CD4-positive, alpha-beta memory T cell (primary cell): Measurements from ENCODE around the gene DIPK1B. TPM values are rescaled to one million over a fixed set of nuclear protein-coding genes. Genes with fewer than 3 reads are reported as not detected.

Experiments
- CTCF ChIA-PET: fragments of 350-600 bp; sonication (Branson Sonifier 250); formaldehyde crosslinking; loops from one replicate; lab custom pipeline; 2021; ENCODE audit warnings: inconsistent platforms; ENCODE audit not compliant: partially characterized antibody; lab: Charles Lee
- POLR2A ChIA-PET: fragments of 350-600 bp; sonication (Branson Sonifier 250); formaldehyde crosslinking; loops from one replicate; lab custom pipeline; 2021; ENCODE audit not compliant: partially characterized antibody; lab: Charles Lee
- DNase-seq, 5 donors: peaks; one replicate each; pipeline versions ENCODE4 v3.0.0 to v3.0.0-alpha.2; 2020 to 2022; ENCODE audit warnings: mixed read lengths in 1 of 5
- H3K27ac ChIP-seq: one replicate; pipeline ENCODE4 v1.7.0; 2013; ENCODE audit warnings: low read depth, low read length
- H3K27me3 ChIP-seq: 2 replicates; pipeline ENCODE4 v1.7.0; 2013; ENCODE audit warnings: mild to moderate bottlenecking, low read length, moderate library complexity; ENCODE audit not compliant: insufficient read depth
- H3K36me3 ChIP-seq: 2 replicates; pipeline ENCODE4 v1.7.0; 2013; ENCODE audit warnings: mild to moderate bottlenecking, low read length, moderate library complexity; ENCODE audit not compliant: insufficient read depth
- H3K4me1 ChIP-seq: 2 replicates; pipeline ENCODE4 v1.7.0; 2013; ENCODE audit warnings: mild to moderate bottlenecking, low read length, moderate library complexity; ENCODE audit not compliant: insufficient read depth
- H3K4me3 ChIP-seq, 2 donors: one replicate each; pipeline ENCODE4 v1.7.0; 2013; ENCODE audit warnings: low read length in 2 of 2, mild to moderate bottlenecking in 1 of 2
- H3K9me3 ChIP-seq, 2 donors: one replicate each; pipeline ENCODE4 v1.7.0; 2013; ENCODE audit warnings: low read length in 2 of 2, control low read depth in 1 of 2; ENCODE audit not compliant: control insufficient read depth in 1 of 2
- H3K27ac Mint-ChIP-seq, 7 donors: one replicate each; pipeline ENCODE4 v1.8.0; 2020 to 2021; ENCODE audit warnings: mixed read lengths in 7 of 7, mild to moderate bottlenecking in 6 of 7, inconsistent platforms in 3 of 7, moderate library complexity in 3 of 7
- H3K27me3 Mint-ChIP-seq, 2 donors: one replicate each; pipeline ENCODE4 v1.8.0; 2020 to 2021; ENCODE audit warnings: mixed read lengths in 2 of 2
- H3K36me3 Mint-ChIP-seq, 2 donors: one replicate each; pipeline ENCODE4 v1.8.0; 2020 to 2021; ENCODE audit warnings: mixed read lengths in 2 of 2, inconsistent platforms in 1 of 2, mild to moderate bottlenecking in 1 of 2
- H3K4me1 Mint-ChIP-seq, 4 donors: one replicate each; pipeline ENCODE4 v1.8.0; 2020 to 2021; ENCODE audit warnings: mixed read lengths in 4 of 4, mild to moderate bottlenecking in 1 of 4
- H3K4me3 Mint-ChIP-seq, 8 donors: one replicate each; pipeline ENCODE4 v1.8.0; 2020 to 2021; ENCODE audit warnings: mixed read lengths in 8 of 8, mild to moderate bottlenecking in 7 of 8, moderate library complexity in 6 of 8, inconsistent platforms in 3 of 8
- H3K9me3 Mint-ChIP-seq, 8 donors: one replicate each; pipeline ENCODE4 v1.8.0; 2020 to 2021; ENCODE audit warnings: mixed read lengths in 8 of 8, mild to moderate bottlenecking in 5 of 8, inconsistent platforms in 3 of 8, moderate library complexity in 1 of 8
- intact Hi-C: fragments of 100-400 bp; cut with micrococcal nuclease; formaldehyde crosslinking; loops from one replicate; pipeline ENCODE4 v1.15.1; 2023
- polyA plus RNA-seq, 2 donors: library from polyadenylated mRNA; unstranded; fragments of 300-500 nt; fragmentation: Illumina TruSeq; gene quantifications; one replicate each; pipeline ENCODE4 v1.2.3, GENCODE V29; 2021
- total RNA-seq, 2 experiments: library from RNA; stranded (reverse); gene quantifications; one replicate each; pipeline ENCODE4 v1.2.3, GENCODE V29; 2021

DIPK1B gene
- total and polyA plus RNA-seq, 4 experiments from 2014 or later, result not detected

DNA sequence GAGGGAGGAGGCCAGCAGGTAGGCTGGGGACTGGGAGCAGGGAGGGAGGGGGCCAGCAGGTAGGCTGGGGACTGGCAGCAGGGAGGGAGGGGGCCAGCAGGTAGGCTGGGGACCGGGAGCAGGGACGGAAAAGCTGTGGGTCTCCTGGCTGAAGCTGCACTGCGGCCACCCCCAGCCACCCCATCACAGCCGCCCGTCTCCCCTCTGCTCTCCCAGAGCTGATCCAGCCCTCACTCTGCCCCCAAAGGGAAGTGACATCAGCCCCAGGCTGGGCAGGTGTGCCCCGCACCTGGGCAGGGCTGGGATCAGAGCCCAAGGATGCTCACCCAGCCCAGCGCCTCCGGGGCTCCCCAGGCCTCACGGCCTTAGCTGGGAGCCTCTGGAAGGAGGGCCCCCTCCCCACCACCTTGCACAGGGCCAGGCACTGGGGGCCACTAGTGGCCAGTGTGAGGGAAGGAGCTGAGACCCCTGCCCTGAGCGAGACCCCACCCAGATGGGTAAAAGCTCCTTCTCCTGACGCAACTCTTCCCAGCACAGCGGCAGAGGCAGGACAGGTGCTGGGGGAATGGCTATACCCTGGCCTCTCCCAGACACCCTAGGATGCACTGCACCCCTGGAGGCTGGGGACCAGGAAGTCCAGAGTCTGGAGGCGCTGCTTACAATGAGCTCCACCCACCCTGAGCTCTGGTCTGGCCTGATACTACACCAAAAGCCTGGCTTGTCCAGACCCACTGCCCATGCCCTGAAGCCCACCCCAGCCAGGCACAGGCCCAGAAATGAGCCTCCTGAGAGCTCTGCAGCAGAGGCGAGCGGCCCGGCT is 36.7 kb upstream of the DIPK1B start:
- Mint-ChIP-seq H3K9me3 (no peaks in the 10 kb centered on the region), H3K27ac (no peak overlapping the region), H3K27me3 (no peaks in the 10 kb centered on the region), H3K4me1 (peaks cover 0 to 6% (median 0%) of the 10 kb centered on the region in 4 donors), H3K36me3 (peaks cover 0 to 5% of the 10 kb centered on the region in 2 donors), H3K4me3 (no peak overlapping the region)
- Histone ChIP-seq H3K27ac (no peak overlapping the region), H3K9me3 (no peaks in the 10 kb centered on the region), H3K36me3 (no peaks in the 10 kb centered on the region), H3K4me3 (no peak overlapping the region), H3K4me1 (no peaks in the 10 kb centered on the region), H3K27me3 (no peaks in the 10 kb centered on the region)
- ChIA-PET CTCF (interaction anchor here (1.2 kb wide), 1 partner anchor 11 kb away, joined by 3 read pairs; no protein-coding TSS in a partner anchor), POLR2A (no interaction called here)
- intact Hi-C loops, result no loop called here
- DNase-seq, result no peak

DNA sequence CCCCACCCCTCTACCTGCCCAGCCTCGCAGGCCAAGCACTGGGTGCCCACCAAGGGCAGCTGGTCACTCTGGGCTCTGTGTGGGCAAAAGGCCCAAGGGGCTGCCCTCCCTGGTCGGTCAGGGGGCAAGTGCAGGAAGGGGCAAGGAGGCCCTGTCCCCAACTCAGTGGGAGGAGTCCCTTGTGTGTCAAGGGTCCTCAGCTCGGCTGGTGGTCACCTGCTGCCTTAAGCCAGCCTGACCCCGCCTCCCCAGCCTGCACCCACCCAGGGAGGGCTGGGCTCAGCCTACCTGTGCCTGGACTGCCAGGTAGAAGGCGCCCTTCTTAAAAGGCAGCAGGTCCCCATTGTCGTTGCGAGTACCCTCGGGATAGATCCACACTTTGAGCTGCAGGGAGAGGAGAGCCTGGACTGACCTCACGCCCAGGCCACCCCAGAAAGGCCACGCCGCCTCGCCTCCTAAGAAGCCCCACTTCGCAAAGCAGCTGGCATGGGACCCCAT is 36.0 kb upstream of the DIPK1B start:
- Histone ChIP-seq H3K4me1 (no peaks in the 10 kb centered on the region), H3K4me3 (no peak overlapping the region), H3K27me3 (no peaks in the 10 kb centered on the region), H3K9me3 (no peaks in the 10 kb centered on the region), H3K36me3 (no peaks in the 10 kb centered on the region), H3K27ac (no peak overlapping the region)
- peaks cover 0 to 6% (median 0%) of the 10 kb centered on the region in 4 donors for H3K4me1 Mint-ChIP-seq
- DNase-seq, result no peak
- H3K27me3 Mint-ChIP-seq, result no peaks in the 10 kb centered on the region
- intact Hi-C loops, result no loop called here
- no peak overlapping the region for H3K27ac Mint-ChIP-seq
- peaks cover 0 to 5% of the 10 kb centered on the region in 2 donors for H3K36me3 Mint-ChIP-seq
- CTCF ChIA-PET, result interaction anchor here (1.2 kb wide), 1 partner anchor 12 kb away, joined by 3 read pairs; no protein-coding TSS in a partner anchor
- POLR2A ChIA-PET, result no interaction called here
- H3K4me3 Mint-ChIP-seq, result no peak overlapping the region
- H3K9me3 Mint-ChIP-seq, result no peaks in the 10 kb centered on the region

DNA sequence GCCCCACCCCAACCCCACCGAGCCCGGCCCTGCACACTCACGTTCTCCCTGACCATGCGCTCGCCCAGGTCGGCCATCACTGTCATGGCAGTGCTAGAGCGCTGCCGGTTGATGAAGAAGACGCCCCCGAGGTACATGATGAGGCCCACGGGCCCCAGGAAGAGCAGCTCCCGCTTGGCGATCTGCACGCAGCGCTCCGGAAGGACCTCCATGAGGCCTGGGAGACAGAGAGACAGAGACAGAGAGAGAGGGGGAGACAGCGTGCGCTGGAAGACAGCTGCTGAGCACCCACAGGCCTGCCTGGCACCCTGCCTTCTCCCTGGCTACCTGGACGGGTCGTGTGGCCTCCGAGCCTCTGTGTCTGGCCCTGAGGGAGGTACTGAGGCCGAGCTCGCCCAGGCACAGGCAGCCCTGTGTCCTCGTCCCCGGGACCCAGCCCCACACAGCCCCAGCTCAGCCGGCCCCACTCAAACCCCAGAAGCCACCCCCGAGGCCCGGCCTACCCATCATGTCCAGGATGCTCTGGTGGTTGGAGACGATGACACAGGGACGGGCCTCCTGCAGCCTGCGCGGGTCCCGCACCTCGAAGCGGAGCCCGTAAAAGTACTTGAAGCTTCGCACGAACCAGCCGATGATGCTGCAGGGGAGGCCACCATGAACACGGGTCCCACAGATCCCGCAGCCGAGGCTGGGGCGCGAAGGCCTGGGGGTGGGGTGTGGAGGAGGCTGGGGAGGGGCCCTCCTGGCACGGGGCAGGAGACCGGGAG is 35.3 kb upstream of the DIPK1B start:
- CTCF ChIA-PET, result no interaction called here

DNA sequence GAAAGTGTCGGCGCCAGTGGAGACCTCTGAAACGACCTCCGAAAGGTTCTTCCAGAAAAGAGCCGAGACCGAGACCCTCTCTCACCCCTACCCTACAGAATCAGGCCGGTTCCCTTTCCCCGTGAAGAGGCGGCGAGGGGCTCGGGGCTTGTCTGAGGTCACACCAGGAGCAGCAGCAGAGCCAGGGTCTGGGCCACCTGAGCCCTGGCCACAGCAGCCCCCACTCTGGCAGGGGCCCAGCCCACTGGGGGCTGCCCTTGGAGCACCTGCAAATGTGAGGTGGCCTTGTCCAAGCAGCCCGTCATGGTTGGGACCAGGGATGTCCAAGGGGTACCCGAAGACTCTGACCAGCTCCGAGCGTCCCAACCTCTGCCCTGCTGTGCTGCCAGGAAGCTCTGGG is 34.3 kb upstream of the DIPK1B start:
- H3K36me3 Mint-ChIP-seq, result peaks cover 0 to 5% of the 10 kb centered on the region in 2 donors
- intact Hi-C loops, result no loop called here
- CTCF ChIA-PET, result no interaction called here
- no peak overlapping the region for H3K27ac Mint-ChIP-seq
- Histone ChIP-seq H3K4me1 (no peaks in the 10 kb centered on the region), H3K9me3 (no peaks in the 10 kb centered on the region), H3K27ac (no peak overlapping the region), H3K4me3 (no peak overlapping the region), H3K27me3 (no peaks in the 10 kb centered on the region), H3K36me3 (no peaks in the 10 kb centered on the region)
- H3K27me3 Mint-ChIP-seq, result no peaks in the 10 kb centered on the region
- no peak overlapping the region for H3K4me3 Mint-ChIP-seq
- no peaks in the 10 kb centered on the region for H3K9me3 Mint-ChIP-seq
- no peak for DNase-seq
- POLR2A ChIA-PET, result no interaction called here
- peaks cover 0 to 6% (median 0%) of the 10 kb centered on the region in 4 donors for H3K4me1 Mint-ChIP-seq

More for the DNA sequence above, 35.3 kb upstream of the DIPK1B start:
- Histone ChIP-seq H3K9me3 (no peaks in the 10 kb centered on the region), H3K4me1 (no peaks in the 10 kb centered on the region), H3K4me3 (no peak overlapping the region), H3K27ac (no peak overlapping the region), H3K36me3 (no peaks in the 10 kb centered on the region), H3K27me3 (no peaks in the 10 kb centered on the region)
- POLR2A ChIA-PET, result no interaction called here
- Mint-ChIP-seq H3K4me1 (peaks cover 0 to 6% (median 0%) of the 10 kb centered on the region in 4 donors), H3K9me3 (no peaks in the 10 kb centered on the region), H3K36me3 (peaks cover 0 to 5% of the 10 kb centered on the region in 2 donors), H3K27me3 (no peaks in the 10 kb centered on the region), H3K4me3 (no peak overlapping the region), H3K27ac (no peak overlapping the region)
- no peak for DNase-seq
- intact Hi-C loops, result no loop called here

DNA sequence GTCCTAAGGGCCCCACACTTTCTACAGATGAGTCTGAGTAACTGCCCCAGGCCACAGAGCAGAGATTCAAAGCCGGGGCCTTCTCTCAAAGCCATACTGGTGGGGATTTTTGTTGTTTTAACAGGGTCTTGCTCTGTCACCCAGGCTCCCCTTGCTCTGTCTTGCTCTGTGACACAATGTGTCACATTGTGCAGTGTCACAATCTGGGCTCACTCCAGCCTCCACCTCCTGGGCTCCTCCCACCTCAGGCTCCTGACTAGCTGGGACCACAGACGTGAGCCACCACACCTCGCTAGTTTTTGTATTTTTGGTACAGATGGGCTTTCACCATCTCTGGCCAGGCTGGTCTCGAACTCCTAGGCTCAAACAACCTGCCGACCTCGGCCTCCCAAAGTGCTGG is 33.7 kb upstream of the DIPK1B start:
- H3K4me3 Mint-ChIP-seq, result no peak overlapping the region
- POLR2A ChIA-PET, result no interaction called here
- Histone ChIP-seq H3K27ac (no peak overlapping the region), H3K27me3 (no peaks in the 10 kb centered on the region), H3K4me3 (no peak overlapping the region), H3K9me3 (no peaks in the 10 kb centered on the region), H3K36me3 (no peaks in the 10 kb centered on the region), H3K4me1 (no peaks in the 10 kb centered on the region)
- no peaks in the 10 kb centered on the region for H3K27me3 Mint-ChIP-seq
- CTCF ChIA-PET, result no interaction called here
- H3K4me1 Mint-ChIP-seq, result peaks cover 0 to 6% (median under 1%) of the 10 kb centered on the region in 4 donors
- no peaks in the 10 kb centered on the region for H3K9me3 Mint-ChIP-seq
- DNase-seq, result no peak
- intact Hi-C loops, result no loop called here
- peaks cover 0 to 5% of the 10 kb centered on the region in 2 donors for H3K36me3 Mint-ChIP-seq
- no peak overlapping the region for H3K27ac Mint-ChIP-seq

DNA sequence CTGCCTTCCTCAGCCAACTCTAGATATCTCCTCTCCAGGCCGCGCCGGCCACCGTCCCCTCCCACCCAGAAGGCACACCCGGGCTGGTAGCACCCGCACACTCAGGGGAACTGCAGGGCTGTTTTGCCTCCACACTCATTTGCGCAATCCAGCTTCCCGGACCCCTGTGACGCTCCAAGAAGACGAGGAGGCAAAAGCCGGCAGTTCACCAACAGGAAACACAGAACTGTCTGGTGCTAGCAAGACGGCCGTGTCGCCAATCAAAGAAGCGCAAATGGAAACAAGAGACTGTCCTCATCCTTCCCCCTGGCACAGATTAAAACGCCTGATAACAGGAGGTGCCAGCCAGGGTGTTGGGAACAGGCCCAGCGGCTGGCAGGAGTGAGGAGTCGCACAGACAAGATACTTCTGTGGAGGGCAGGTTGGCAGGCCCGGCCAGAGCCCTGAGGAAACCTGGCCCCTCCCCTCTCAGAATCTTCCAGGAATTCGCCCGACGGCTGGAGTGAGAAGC is 32.9 kb upstream of the DIPK1B start:
- Histone ChIP-seq H3K27ac (no peak overlapping the region), H3K36me3 (no peaks in the 10 kb centered on the region), H3K9me3 (no peaks in the 10 kb centered on the region), H3K4me3 (no peak overlapping the region), H3K4me1 (no peaks in the 10 kb centered on the region), H3K27me3 (no peaks in the 10 kb centered on the region)
- POLR2A ChIA-PET, result no interaction called here
- CTCF ChIA-PET, result no interaction called here
- peak overlapping the region in 1 of 7 donors; percentile 60 for H3K27ac Mint-ChIP-seq
- no peaks in the 10 kb centered on the region for H3K27me3 Mint-ChIP-seq
- peaks cover 0 to 3% of the 10 kb centered on the region in 2 donors for H3K36me3 Mint-ChIP-seq
- no peaks in the 10 kb centered on the region for H3K9me3 Mint-ChIP-seq
- intact Hi-C loops, result no loop called here
- DNase-seq, result no peak
- no peak overlapping the region for H3K4me3 Mint-ChIP-seq
- H3K4me1 Mint-ChIP-seq, result peaks cover 0 to 7% (median 3%) of the 10 kb centered on the region in 4 donors

DNA sequence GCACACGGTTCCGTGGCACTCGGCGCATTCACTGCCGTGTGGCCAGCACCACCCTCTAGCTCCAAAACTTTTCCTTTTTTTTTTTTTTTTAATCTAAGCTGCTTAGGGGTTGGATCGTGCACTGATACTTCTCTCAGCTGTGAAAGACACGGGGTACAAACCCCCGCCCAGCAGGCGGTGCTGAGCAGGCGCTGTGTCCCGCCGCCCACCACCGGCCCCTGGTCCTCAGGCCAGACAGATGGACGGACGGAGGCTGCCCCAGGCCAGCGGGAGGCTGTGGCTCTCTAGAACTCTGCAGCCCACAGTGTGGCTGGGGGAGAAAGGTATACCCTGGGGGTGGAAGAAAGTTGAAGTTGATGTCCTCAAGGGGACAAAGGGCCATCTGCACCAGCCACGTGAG is 31.3 kb upstream of the DIPK1B start:
- Mint-ChIP-seq H3K4me1 (peaks cover 0 to 9% (median 3%) of the 10 kb centered on the region in 4 donors), H3K27me3 (no peaks in the 10 kb centered on the region), H3K27ac (no peak overlapping the region), H3K36me3 (peaks cover 0 to 3% of the 10 kb centered on the region in 2 donors), H3K9me3 (no peaks in the 10 kb centered on the region), H3K4me3 (no peak overlapping the region)
- H3K27me3 ChIP-seq, result no peaks in the 10 kb centered on the region
- intact Hi-C loops, result no loop called here
- no peak for DNase-seq
- no peaks in the 10 kb centered on the region for H3K36me3 ChIP-seq
- H3K9me3 ChIP-seq, result no peaks in the 10 kb centered on the region
- ChIA-PET POLR2A (no interaction called here), CTCF (interaction anchor here (1.9 kb wide), 1 partner anchor 9 kb away, joined by 5 read pairs; no protein-coding TSS in a partner anchor)
- peaks cover 6% of the 10 kb centered on the region for H3K4me1 ChIP-seq
- no peak overlapping the region for H3K27ac ChIP-seq
- no peak overlapping the region for H3K4me3 ChIP-seq
